Liver (tissue), 3 donors: ENCODE data around the gene ZFYVE28.

Experiments used
- CTCF ChIP-seq: fragments of 150-350 bp; IDR thresholded peaks from 2 replicates; pipeline ENCODE4 v1.5.1; 2017; ENCODE audit warnings: improper control_type of control experiment, low read depth, low read length; ENCODE audit not compliant: missing input control
- EGR1 ChIP-seq, 2 donors: IDR thresholded peaks; 2 replicates each; pipeline ENCODE4 v1.6.1; 2016 to 2018; ENCODE audit warnings: antibody characterized with exemption in 2 of 2, low read depth in 2 of 2
- GABPA ChIP-seq, 2 donors: IDR thresholded peaks in 1 of 2; conservative IDR thresholded peaks in 1 of 2; 2 replicates each; pipeline ENCODE4 v1.6.1; 2016; ENCODE audit warnings: antibody characterized with exemption in 2 of 2, mild to moderate bottlenecking in 1 of 2, moderate library complexity in 1 of 2
- JUND ChIP-seq, 2 donors: IDR thresholded peaks; 2 replicates each; pipeline ENCODE4 v1.6.1; 2016; ENCODE audit warnings: antibody characterized with exemption in 2 of 2
- RAD21 ChIP-seq, 2 donors: IDR thresholded peaks; 2 replicates each; pipeline ENCODE4 v1.6.1; 2016; ENCODE audit warnings: antibody characterized with exemption in 2 of 2, mild to moderate bottlenecking in 2 of 2
- REST ChIP-seq: IDR thresholded peaks from 2 replicates; pipeline ENCODE4 v1.6.1; 2016; ENCODE audit warnings: antibody characterized with exemption, mild to moderate bottlenecking
- RXRA ChIP-seq, 2 donors: IDR thresholded peaks; 2 replicates each; pipeline ENCODE4 v1.6.1; 2017 to 2018; ENCODE audit warnings: antibody characterized with exemption in 2 of 2, mild to moderate bottlenecking in 1 of 2
- SP1 ChIP-seq: IDR thresholded peaks from 2 replicates; pipeline ENCODE4 v1.6.1; 2018; ENCODE audit warnings: antibody characterized with exemption, mild to moderate bottlenecking
- TAF1 ChIP-seq: conservative IDR thresholded peaks from 2 replicates; pipeline ENCODE4 v1.6.1; 2016; ENCODE audit warnings: antibody characterized with exemption, mild to moderate bottlenecking
- YY1 ChIP-seq: IDR thresholded peaks from 2 replicates; pipeline ENCODE4 v1.6.1; 2016; ENCODE audit warnings: antibody characterized with exemption, mild to moderate bottlenecking
- TF ChIP-seq, protein P1 (sequence below): IDR thresholded peaks from 2 replicates; pipeline ENCODE4 v1.6.1; 2016; ENCODE audit warnings: antibody characterized with exemption
- donor health status: healthy.
- donor health status: healthy.

DNA sequence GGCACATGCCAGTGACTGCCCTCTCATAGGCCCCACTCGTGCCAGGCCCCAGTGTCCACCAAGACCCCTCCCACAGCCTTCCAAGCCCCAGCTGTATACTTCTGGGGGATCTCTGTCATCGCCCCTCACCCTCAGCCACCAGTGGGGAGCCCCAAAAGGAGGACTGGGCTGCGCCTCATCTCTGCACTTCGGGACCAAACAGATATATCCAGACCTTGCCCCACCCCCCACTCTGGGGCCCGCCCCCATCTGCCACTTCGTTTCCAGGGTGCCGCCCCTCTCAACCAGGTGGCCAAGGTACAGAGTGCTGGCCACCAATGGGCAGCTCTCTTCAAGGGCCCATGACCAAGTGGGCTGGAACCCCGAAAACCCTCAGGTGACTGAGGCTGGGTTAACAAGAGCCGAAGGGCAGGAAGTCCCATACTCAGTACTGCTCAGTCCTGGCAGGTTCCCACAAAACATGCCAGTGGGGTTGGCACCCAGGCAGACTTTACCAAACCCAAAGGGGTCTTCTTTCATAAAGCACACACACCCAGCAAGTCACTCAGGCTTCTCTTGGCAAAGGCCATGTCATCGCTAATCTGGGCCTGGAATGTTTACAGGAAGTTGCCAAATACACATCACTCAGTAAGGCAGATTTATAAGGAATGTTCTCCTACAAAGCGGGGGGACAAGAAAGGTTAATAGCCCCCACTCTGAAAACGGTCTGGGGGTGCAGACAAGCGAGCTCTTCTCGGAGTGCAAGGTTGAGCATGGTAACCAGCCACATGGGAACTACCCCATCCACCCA is 4.4 kb downstream of the ZFYVE28 start:
- no peak for TF ChIP-seq CTCF
- no peak for TF ChIP-seq RXRA (IDR thresholded peaks at IDR 0.05)
- no peak for TF ChIP-seq YY1
- no peak for TF ChIP-seq TAF1
- TF ChIP-seq RAD21 (IDR thresholded peaks at IDR 0.05), result no peak
- TF ChIP-seq GABPA (IDR thresholded peaks at IDR 0.05 in 1 of 2, conservative IDR thresholded peaks at IDR 0.05 in 1 of 2), result no peak
- TF ChIP-seq REST, result no peak
- no peak for TF ChIP-seq EGR1 (IDR thresholded peaks at IDR 0.05; ENCODE audit: low read depth in 2 of 2)
- TF ChIP-seq JUND (IDR thresholded peaks at IDR 0.05), result no peak
- no peak for TF ChIP-seq SP1
- TF ChIP-seq, protein P1, sequence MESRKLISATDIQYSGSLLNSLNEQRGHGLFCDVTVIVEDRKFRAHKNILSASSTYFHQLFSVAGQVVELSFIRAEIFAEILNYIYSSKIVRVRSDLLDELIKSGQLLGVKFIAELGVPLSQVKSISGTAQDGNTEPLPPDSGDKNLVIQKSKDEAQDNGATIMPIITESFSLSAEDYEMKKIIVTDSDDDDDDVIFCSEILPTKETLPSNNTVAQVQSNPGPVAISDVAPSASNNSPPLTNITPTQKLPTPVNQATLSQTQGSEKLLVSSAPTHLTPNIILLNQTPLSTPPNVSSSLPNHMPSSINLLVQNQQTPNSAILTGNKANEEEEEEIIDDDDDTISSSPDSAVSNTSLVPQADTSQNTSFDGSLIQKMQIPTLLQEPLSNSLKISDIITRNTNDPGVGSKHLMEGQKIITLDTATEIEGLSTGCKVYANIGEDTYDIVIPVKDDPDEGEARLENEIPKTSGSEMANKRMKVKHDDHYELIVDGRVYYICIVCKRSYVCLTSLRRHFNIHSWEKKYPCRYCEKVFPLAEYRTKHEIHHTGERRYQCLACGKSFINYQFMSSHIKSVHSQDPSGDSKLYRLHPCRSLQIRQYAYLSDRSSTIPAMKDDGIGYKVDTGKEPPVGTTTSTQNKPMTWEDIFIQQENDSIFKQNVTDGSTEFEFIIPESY, result no peak
